Right forelimb (tissue), 1 donor: ENCODE data around the gene SYS1.
A peak's percentile ranks its signal among the peaks of the same experiment; 100 is the strongest.

Experiments
- DNase-seq: peaks from one replicate; pipeline ENCODE4 v3.0.0-alpha.2; 2018

The SYS1 gene

DNA sequence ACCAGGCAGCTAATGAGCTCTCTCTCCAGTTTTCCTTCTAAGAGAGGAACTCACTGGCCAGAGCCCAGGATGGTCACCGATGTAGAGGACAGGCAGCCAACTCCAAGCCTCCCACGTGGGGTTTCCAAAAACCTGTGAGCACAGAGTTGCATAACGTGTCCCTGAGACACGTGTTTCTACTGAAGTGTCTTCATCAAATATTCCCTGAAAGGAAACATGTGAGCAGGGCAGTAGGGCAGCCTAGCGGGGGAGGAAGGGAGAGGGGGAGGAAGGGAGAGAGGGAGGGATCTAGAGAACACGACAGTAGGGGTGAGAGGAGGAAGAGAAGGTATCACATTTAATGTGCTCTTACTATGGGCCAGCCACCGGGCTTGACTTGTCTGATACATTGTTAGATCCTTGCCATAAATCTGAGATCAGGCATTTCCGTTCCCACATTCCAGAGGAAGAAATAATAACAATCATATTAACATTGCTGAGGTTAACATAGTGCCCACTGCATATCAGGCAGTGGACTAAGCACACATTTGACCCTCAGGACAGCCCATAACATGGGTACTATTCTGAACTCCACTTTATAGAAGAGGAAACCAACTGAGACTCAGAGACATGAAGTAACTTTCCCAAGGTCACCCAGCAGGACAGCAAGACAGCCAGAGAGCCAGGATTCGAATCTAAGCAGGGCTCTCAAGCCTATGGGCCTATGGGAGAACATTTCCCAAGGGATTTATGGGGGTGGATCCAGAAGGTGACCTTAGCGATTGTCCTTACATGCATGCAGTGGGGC, 4.5 kb upstream of the SYS1 start:
- DNase-seq, result no peak

DNA sequence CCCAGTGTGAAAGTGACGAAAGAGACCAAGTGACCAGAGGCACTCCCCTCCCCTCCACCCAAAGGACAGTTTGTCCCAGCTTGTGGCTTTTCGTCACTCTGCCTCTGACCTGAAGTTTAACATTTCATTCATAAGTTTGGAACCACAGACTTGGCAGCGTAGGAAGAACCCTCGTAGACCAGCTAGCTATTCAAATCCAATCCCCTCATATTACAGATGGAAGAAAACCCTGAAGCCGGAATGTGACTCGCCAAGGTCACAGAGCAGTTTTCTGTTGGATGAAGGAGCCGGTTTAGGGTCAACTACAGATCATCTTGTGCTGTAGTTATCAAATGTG, 3.9 kb upstream of the SYS1 start:
- DNase-seq, result no peak

DNA sequence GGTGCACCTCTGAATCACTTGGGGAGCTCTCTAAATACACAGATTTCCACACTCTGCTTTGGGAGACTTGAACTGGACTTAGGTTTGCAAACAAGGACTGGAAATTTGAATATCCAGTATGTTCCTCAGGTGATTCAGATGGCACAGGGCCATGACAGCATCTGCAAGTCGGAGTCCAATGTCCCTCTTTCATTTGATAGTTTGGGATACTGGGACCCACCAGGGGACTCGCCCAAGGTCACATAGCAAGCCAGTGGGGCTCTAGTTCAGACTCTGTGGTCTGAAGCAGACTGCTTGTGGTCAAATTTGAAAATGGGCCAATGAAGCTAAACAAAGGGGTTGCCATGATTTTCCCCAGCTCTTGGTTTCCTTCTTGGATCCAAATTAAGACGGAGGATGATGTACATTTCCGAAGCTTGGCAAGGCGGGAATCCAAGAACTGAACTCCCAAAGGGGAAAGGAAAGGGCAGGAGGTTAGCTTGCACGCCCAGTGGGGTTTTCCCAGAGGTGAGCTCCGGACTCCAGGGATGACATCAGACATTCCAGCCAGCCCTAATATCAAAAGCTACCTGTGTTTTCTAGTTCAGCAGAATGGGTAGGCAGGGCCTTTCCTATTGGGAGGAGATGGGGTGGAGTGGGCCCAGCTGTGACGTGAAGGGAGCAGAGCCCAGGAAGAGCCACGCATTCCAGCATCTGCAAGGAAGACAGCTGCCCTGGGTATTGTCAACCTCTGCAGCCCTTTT, 3.4 kb upstream of the SYS1 start:
- DNase-seq, result no peak

DNA sequence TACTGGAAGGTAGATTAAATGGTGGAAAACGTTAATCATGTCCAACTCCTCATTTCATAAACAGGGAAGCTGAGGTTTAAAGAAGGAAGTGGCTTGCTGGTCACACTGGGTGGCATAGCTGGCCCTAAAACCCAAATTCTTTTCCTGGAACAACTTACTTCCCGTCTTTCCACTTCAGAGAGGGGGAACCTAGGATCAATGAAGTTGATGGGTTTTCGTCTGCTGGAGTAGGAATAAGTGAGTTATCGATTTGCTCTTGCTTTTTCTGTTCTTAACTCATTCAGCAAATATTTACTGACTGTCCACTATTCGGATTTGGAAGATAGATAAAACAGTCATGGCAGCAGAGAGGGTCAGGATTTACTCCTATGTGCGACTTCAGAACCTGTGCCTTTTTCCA, 1.2 kb upstream of the SYS1 start:
- no peak for DNase-seq

DNA sequence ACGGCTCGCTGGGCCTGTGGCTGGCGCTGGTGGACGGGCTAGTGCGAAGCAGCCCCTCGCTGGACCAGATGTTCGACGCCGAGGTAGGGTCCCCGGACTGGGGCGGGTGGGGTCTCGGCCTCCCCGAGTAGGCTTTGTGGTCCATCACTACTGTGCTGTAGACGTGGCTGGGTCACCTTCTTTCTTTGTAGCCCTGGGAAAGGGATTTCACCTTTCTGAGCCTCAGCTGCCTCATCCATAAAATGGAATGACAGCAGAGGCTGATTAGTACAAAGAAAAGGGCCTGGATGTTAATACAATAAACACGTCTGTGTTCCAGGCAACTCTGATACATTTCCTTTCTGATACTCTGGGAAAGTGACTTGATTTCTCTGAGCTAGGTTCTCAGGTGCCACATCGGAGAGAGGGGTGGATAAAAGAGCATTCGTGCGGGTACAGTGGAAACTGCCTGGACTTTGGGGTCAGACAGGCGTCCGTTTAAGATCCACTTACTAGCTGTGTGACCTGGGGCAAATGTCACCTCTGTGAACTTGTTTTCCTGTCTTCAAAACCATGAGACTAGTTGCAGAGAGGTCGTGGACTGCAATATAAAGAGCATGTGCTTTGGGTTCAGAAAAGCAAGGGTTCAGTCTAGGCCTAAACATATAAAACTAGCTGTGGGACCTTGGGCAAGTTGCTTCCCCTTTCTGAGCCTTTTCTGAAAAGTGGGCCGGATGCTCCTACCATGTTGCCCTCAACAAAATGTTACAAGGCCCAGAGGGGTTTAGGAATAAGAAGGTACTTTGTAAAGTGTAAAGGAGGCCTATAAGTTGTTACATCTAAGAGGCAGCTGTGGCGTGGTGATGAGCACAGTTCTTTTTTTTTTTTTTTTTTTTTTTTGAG, 896 bp downstream of the SYS1 start:
- DNase-seq, result no peak

DNA sequence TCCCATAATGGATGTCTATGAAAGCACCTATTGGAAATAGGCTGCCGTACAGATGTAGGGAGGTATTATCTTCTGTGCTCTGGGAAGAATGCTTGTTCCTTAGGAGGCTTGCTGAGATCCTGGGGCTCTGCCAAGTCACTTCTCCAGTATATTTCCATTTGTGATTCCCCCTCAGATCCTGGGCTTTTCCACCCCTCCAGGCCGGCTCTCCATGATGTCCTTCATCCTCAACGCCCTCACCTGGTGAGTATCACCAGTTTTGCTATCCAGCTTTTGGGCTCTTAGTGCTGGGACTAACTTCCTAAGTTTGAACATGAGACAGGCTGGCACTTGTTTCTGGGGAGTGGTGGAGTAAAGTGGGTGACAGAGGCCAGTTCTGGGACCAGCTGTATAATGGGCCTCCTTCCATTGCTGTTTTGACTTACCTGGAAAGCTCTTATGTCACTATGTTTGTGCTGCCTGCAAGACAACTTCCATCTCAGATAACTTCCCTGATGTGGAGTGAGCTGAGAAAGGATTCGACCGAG, 2.6 kb downstream of the SYS1 start:
- DNase-seq, result no peak

DNA sequence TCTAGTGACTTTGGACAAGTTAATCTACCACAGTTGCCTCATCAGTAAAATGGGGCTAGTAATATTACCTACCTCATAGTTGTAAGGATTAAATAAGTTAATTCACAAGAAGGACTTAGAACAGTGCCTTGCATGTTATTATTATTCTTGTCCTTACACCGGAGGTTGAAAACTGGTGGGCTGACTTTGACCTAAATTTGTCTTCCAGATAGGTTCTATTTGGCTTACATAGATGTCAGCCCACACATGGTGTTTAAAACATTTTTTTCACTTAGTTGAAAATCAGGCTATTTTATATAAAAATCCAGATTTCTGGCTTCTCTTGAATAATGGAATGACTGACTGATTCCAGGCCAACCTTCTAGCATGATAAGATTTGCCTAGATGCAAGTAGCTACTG, 3.2 kb downstream of the SYS1 start:
- no peak for DNase-seq

DNA sequence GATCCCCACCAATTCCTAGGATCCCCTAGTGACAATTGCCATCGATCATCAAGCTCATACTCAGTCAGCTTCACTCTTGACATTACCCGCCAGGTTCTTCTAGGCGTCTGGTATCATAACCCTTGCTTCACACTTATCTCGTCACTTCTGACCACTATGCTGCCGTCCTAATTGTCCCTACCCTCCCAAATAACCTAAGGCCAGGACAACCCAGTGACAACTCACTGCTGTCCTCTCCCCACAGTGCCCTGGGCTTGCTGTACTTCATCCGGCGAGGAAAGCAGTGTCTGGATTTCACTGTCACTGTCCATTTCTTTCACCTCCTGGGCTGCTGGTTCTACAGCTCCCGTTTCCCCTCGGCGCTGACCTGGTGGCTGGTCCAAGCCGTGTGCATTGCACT, 3.7 kb downstream of the SYS1 start:
- no peak for DNase-seq

DNA sequence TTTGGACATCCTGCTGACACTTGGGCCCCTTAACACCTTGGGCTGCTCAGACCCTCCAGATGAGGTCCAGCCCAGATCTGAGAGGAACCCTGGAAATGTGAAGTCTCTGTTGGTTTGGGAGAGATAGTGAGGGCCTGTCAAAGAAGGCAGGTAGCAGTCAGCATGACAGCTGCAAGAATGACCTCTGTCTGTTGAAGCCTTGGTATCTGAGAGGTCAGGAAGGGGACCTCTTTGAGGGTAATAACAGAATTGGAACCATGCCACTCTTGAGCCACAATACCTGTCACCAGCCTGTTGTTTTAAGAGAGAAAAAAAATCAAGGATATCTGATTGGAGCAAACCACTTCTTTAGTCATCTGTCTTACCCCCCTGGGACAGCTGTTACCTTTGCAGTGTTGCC, 4.2 kb downstream of the SYS1 start:
- DNase-seq, result no peak

DNA sequence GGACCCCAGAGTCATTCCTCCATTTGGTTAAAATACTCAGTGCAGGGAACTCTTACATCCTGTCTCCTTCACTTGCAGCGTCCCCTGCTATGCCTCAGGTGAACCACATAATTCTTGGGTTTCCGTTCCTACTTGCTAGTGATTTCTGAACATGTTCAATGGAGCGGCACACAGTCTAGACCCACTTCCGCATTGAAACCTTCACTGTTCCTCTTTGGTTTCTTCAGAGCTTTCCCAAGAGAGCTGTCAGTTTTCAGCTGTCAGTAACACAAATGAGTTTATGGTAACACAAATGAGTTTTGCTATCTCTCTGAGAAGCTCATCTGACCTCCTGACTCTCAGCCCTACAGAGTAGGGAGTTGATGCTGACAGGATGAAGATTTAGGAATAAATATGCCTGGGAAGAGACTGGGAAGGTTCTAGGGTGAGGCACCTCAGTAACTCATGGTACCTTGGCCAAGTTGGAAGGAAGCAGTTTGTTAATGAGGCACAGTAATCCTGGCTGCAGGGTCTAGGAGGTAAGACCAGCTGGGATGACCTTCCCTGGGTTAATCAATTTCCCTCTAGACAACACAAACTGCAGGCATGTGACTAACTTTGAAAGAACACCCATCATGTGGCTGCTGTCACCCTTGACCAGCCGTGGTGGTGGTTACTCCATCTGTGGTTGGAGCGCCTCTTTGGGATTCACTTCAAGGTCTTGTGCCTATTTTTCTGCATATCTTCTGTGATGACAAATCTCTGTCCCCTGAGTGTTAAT, 5.4 kb downstream of the SYS1 start:
- no peak for DNase-seq

DNA sequence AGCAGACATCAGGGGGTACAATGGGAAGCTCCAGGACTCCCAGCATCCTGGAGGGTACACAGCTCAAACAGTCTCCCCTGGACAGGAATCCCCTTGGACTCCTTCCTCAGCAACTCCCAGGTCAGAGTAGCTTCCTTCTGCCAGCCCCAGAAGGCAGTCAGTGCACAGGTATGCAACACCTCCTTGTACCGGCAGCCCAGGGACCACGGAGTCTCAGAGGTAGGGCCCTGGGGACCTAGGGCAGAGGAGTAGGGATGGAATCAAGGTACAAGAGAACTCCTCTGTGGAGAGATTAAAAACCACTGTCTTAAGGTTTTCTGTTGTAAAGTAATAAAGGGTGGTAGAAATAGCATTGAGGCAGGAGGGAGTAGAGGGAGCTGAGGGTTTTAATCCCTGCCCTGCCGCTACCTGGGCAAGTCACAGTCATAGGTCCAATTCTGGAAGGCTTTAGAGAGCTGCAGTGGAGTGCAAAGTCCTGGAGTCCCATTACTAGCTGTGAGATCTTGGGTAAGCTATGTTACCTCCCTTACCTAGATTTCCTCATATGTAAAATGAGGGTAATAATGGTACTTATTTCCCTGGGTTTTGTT, 7.7 kb downstream of the SYS1 start:
- DNase-seq, result no peak

DNA sequence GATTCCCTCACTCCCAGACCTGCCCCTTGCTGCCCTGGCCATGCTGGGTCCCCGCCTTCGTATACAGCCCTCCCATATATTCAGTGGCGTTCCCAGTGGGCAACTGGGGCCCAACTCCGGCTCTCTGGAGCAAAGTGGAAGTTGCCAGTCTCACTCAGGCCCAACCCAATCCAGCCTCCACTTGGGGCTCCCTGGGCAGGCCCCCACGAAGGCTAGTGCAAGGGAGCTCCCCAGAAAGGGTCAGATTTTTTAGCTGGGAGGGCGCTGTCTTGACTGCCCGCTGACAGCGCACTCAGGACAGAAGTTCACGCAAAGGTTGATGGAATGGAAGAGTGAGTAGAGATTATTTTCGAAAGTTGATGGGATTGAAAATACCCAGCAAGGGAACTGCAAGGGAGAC, 9.3 kb downstream of the SYS1 start:
- DNase-seq, result no peak

DNA sequence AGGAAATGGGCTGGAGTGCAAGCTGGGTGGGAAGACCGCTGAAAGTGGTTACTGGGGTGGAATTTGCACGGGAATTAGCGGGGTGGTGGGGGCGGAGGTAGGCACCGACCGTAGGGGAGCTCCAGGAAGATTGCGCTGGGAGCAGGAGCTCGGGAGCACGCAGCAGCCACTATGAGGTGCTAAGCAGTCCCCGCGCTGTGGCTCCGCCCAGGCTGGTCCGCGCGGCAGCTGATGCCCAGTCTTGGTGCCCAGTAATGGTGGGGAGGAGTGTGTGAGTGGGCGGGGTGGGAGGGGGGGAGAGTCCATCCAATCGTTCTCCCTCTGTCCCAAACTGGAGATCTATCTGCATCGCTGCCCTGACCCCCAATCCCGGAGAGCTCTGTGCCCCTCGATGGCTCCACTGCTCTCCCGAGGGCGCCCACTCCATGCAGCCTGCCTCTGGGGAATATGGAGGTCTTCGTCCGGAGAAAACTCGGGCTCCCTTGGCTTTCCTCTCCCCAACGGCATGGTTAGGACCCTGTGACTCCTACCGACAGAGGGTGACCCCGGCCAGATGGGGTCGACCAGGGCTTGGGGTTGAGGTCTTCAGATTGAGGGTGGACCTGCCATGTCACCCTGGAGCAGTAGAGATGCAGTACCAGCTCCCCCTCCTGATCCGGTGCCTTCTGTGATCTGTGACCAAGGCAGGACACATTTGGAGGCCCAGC, 9.8 kb downstream of the SYS1 start:
- no peak for DNase-seq

DNA sequence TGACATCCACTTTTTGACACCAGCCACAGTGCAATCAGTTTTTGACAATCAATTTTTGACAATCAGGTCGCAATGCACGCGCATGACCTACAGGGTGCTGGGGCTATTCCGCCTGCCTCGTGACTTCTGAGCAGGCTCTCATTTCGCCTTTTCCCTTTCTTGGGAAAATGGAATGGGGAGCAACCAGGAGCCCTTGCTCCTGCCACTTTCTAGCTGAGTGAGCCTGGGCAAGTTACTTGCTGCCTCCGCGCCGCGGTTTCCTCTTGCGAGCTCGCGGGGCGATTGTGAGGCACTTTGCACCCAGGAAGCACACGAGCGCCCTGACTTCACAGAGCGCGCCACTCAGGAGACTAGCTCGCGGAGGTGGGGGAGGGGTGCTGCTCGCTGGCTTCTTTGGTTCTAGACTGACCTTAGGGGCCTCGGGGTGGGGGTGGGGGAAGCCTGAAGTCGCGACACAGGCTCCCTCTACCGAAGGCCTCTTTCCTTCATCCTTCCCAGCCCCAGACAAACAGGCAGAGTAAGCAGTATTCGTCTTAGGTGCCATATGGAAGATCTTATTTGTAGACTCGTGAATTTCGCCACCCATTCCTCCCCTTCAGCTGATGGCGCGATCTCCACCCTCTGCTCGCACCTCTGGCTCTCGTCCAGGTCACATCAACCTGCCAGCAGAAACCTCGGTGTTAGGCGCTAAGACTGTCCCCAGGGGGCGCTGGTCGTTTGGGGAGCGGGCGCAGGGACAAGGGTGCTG, 10.6 kb downstream of the SYS1 start:
- peak; percentile 82 for DNase-seq

DNA sequence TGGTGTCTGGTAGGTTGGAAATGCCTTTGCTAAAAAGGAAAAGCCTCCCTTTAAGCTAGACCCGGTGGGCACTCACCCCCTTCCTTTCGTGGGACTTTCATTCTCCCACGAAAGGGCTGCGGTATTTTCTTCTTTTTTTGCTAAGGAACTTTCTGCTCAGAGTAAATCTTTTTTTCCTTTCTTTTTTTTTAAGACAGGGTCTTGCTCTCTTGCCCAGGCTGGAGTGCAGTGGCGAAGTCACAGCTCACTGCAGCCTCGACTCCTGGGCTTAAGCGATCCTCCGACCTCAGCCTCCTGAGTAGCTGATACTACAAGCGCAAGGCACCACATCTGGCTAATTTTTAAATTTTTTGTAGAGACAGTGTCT, 11.1 kb downstream of the SYS1 start:
- no peak for DNase-seq

DNA sequence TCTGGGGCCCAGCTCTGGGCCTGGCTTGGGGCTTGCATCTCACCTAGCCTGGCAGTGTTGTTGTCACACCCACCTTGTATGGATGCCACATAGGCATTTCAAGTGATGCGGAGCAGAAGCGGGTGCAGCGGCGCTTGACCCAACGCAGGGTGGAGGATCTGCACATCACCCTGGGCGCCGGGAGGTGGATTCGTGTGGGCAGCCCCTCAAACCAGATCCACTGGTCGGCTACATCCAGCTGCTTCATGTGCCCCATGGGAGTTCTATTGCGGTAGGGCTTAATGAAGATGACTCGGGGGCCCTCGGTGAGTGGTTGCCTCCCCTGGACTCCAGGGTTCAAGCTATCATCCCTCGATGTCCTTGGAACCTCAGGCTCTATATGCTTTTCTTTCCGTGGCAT, 12.0 kb downstream of the SYS1 start:
- DNase-seq, result no peak

DNA sequence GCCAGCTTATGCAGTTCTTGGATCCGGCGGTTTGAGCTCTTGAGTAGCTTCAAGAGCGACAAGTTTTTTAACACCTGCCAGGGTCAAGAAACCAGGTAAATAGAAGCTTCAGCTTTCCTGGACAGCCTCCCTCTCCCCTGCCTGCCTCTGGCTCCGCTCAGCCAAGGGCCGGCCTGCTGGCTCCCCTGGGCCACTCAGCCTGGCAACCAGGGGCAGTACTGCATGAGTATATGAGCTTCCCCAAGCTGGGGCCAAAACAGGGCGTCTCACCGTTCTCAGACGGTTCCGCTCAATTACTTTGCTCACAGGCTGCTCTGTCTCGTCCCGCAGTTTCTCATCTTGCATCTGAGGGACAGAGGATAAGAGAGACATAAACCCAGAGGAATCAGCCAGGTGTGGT, 14.3 kb downstream of the SYS1 start:
- DNase-seq, result no peak

DNA sequence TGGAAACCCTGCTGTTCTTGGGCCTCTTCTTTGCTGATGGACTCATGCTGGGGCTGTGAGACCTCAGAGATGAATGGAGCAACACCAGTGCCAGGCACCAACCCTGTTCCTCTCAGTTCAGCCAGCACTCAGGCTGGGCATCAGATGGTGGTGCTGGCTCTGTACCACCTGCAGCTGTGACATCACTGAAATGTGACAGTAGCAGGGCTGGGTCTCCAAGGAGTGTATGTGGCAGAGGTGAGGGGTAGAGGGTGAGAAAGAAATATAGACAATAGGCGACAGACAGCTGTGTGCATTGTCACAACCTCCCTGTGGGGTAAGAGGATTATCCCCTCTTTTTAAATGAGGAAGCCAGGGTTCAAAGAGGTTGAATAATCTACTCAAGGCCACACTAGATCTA, 15.2 kb downstream of the SYS1 start, which contains the start of gene TP53TG5:
TP53TG5 (minus strand) TSS at position 135 of the 400 bp plus-strand sequence; CDS start at position 46, 89 bp downstream.
- DNase-seq, result no peak

DNA sequence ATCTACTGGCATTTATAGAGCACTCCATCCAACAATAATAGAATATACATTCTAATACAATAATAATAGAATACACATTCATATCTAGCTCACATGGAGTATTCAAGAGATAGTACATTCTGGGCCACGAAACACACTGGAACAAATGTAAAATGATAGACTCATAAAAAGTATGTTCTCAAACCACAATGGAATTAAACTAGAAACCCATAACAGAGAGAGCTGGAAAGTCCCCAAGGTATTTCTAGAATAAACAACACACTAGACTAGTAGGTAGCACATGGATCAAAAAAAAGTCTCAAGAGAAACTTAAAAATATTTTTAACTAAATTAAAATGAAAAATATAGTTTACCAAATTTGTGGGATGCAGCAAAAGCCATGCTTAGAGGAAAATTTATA, 24.3 kb downstream of the SYS1 start:
- no peak for DNase-seq

DNA sequence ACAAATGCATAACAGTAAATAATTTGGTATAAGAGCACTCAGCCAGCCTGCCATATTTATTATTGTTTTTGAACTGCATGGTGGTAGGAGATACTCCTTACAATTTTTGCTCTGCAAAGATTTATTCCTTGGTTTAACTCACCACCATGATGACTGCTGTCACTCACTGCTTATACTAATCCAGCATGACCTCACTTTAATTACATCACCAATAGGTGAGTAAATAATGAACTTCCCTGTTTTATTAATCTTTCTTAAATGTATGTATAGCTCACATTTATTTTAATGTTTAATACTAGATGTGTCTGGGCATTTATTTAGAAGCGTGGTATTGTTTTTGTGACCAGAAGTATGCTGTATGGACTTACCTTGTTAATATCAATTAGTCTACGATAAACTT, 28.0 kb downstream of the SYS1 start:
- no peak for DNase-seq

DNA sequence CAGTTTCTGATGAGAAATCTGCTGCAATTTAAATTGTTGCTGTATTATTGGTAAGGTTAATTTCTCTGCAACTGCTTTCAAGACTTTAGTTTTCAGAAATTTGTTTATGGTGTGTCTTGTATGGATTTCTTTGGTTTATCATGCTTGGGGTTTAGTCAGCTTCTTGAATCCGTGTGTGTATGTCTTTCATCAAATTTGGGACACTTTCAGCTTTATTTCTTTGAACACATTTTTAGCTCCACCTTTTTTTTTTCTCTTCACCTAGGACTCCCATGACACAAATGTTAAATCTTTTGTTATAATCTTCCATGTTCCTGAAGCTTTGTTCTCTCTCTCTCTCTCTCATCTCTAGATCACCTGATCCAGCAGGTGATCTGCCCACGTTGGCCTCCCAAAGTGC, 28.6 kb downstream of the SYS1 start:
- DNase-seq, result no peak
